Gastrocnemius medialis (tissue), 4 donors: ENCODE data around the gene SMIM38. TPM values are rescaled to one million over a fixed set of nuclear protein-coding genes. Genes with fewer than 3 reads are reported as not detected.

ENCODE experiments used
- ATAC-seq, 2 donors: fragments of 150-250 bp; one replicate each; pipeline ENCODE4 v1.9.1; 2016
- DNase-seq, 2 donors: peaks; one replicate each; pipeline ENCODE4 v3.0.0-alpha.2; 2019
- H3K27ac ChIP-seq, 4 donors: fragments of 200-600 bp; sonication (generic); 1 replicate in 1 of 4; 2 replicates in 3 of 4; pipeline ENCODE4 v1.5.1; 2016 to 2018; ENCODE audit warnings: mild to moderate bottlenecking in 2 of 4, moderate library complexity in 1 of 4
- H3K27me3 ChIP-seq, 3 donors: fragments of 200-600 bp; sonication (generic) in 2 of 3; 1 replicate in 1 of 3; 2 replicates in 2 of 3; pipeline versions ENCODE4 v1.5.1 to v1.6.0; 2016 to 2019; ENCODE audit warnings: mild to moderate bottlenecking in 1 of 3, moderate library complexity in 1 of 3
- H3K36me3 ChIP-seq, 2 donors: fragments of 200-600 bp; sonication (generic) in 1 of 2; one replicate each; pipeline ENCODE4 v1.5.1; 2017 to 2018
- H3K4me1 ChIP-seq, 2 donors: fragments of 200-600 bp; sonication (generic) in 1 of 2; one replicate each; pipeline ENCODE4 v1.5.1; 2016 to 2017; ENCODE audit warnings: mild to moderate bottlenecking in 2 of 2
- H3K4me3 ChIP-seq, 4 donors: fragments of 200-600 bp; sonication (generic) in 3 of 4; 1 replicate in 1 of 4; 2 replicates in 3 of 4; pipeline ENCODE4 v1.5.1; 2016 to 2019; ENCODE audit warnings: mild to moderate bottlenecking in 2 of 4
- H3K9me3 ChIP-seq, 3 donors: fragments of 200-600 bp; sonication (generic) in 2 of 3; 1 replicate in 1 of 3; 2 replicates in 2 of 3; pipeline ENCODE4 v1.5.1; 2016 to 2019
- POLR2A ChIP-seq, 2 donors: fragments of 450-650 bp; IDR thresholded peaks; one replicate each; pipeline ENCODE4 v1.6.1; 2017; ENCODE audit warnings: antibody characterized with exemption in 2 of 2, mild to moderate bottlenecking in 2 of 2, moderate library complexity in 2 of 2
- in situ Hi-C, 4 donors: fragments of 200-750 bp; cut with MboI; loops; one replicate each; pipeline versions ENCODE4 v1.15.0 to v1.8.0; 2017; ENCODE audit warnings: low sequenced_read_pairs in 4 of 4
- intact Hi-C: fragments of 100-400 bp; cut with DNase I; formaldehyde crosslinking; loops from one replicate; pipeline ENCODE4 v1.15.1; 2023; ENCODE audit warnings: low total_unique reads
- total RNA-seq, 4 donors: library from RNA; depleted of rRNA; stranded (reverse); fragments of >200 nt; gene quantifications; one replicate each; pipeline versions ENCODE4 v1.1.0 to v1.2.3, GENCODE V29; 2016
- TF ChIP-seq, protein P1 (sequence below), 5 experiments: fragments of 450-650 bp in 3 of 5; fragments of 200-600 bp in 2 of 5; sonication (generic) in 2 of 5; IDR thresholded peaks in 4 of 5; conservative IDR thresholded peaks in 1 of 5; 1 replicate in 4 of 5; 2 replicates in 1 of 5; pipeline ENCODE4 v1.5.1; 2016 to 2019; ENCODE audit warnings: antibody characterized with exemption in 5 of 5, mild to moderate bottlenecking in 3 of 5, moderate library complexity in 3 of 5

Gene SMIM38
- total RNA-seq, 4 donors from 2014 or later: 0.12 to 0.66 (median 0.40) TPM; not detected in 1

DNA sequence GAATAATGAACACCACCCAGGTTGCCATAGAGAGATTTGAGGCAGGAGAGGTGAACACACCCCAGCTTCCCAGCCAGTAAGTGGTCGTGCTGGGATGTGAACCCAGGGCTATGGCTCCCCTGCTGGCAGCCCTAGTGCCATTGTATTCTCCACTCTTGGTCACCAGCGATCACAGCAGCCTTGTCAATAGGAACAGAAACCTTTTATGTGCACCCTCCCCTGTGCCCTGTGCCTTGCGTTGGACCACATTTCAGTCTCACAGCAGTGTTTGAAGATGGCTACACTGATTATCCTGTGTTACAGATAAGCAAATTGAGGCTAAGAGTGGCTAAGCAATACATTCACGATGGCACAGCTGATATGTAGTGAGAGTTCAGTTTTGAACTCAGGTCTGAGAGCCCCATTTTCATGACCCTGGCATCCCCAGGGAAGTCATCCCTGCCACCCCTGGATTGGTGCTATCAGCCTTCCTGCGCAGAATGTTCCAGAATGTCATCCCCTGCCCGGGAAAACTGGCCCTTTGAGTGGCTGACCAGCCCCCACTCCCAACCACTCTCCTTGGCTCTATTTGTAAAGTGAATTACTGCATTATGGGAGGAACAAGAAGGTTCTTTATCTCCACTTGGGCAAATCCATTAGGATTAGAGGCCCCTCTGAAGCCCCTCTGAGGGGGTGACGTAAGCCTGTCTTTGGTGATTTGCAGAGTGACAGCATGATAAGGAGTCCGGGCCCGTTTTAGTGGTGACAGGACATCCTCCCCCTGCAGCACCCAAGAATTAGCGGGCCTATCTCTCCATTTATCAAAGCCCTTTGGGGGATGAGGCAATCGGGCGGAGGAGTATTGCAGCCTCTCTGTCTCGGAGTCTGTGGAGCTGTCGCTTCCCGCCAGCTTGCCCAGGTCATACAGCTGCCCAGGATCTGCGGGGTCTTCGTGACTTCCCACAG lies 30.9 kb downstream of the SMIM38 start:
- H3K36me3 ChIP-seq: no peaks in the 10 kb centered on the region
- ATAC-seq (no peak), DNase-seq (no peak)
- H3K27me3 ChIP-seq: peaks cover 0 to 2% (median 0%) of the 10 kb centered on the region in 3 donors
- in situ Hi-C loops: no loop called here
- H3K4me3 ChIP-seq: no peak overlapping the region
- intact Hi-C loops: no loop called here
- H3K27ac ChIP-seq: no peak overlapping the region
- no peak for TF ChIP-seq POLR2A (IDR thresholded peaks at IDR 0.05)
- TF ChIP-seq, protein P1, sequence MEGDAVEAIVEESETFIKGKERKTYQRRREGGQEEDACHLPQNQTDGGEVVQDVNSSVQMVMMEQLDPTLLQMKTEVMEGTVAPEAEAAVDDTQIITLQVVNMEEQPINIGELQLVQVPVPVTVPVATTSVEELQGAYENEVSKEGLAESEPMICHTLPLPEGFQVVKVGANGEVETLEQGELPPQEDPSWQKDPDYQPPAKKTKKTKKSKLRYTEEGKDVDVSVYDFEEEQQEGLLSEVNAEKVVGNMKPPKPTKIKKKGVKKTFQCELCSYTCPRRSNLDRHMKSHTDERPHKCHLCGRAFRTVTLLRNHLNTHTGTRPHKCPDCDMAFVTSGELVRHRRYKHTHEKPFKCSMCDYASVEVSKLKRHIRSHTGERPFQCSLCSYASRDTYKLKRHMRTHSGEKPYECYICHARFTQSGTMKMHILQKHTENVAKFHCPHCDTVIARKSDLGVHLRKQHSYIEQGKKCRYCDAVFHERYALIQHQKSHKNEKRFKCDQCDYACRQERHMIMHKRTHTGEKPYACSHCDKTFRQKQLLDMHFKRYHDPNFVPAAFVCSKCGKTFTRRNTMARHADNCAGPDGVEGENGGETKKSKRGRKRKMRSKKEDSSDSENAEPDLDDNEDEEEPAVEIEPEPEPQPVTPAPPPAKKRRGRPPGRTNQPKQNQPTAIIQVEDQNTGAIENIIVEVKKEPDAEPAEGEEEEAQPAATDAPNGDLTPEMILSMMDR (IDR thresholded peaks at IDR 0.05 in 4 of 5, conservative IDR thresholded peaks at IDR 0.05 in 1 of 5): no peak
- H3K9me3 ChIP-seq: no peaks in the 10 kb centered on the region
- H3K4me1 ChIP-seq: no peaks in the 10 kb centered on the region

DNA sequence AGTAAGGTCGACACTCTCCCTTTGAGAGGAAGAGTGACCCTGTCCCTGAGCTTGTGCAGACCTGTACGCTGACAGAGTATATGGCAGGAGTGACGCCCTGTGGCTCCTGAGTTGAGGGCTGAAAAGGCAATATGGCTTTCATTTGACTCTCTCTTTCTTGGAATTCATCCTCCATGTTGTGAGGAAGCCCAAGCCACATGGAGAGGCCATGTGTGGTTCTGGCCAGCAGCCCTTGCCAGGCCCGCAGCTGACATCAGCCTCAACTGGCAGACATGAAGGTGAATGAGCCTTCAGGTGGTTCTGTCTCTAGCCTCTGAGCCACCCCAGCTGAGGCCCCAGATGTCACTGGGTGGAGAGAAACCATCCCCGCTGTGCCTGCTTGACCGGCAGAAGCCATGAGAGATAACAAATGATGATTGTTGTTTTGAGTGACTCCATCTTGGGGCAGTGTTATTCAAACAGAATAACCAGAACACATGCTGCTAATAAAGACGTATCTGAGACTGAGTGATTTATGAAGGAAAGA lies 31.9 kb downstream of the SMIM38 start:
- no peaks in the 10 kb centered on the region for H3K9me3 ChIP-seq
- H3K36me3 ChIP-seq: no peaks in the 10 kb centered on the region
- DNase-seq (no peak), ATAC-seq (no peak)
- H3K27ac ChIP-seq: no peak overlapping the region
- no peaks in the 10 kb centered on the region for H3K4me1 ChIP-seq
- peaks cover 0 to 2% (median 0%) of the 10 kb centered on the region in 3 donors for H3K27me3 ChIP-seq
- no peak overlapping the region for H3K4me3 ChIP-seq
- TF ChIP-seq, protein P1 (IDR thresholded peaks at IDR 0.05 in 4 of 5, conservative IDR thresholded peaks at IDR 0.05 in 1 of 5): no peak
- TF ChIP-seq POLR2A (IDR thresholded peaks at IDR 0.05): no peak
- in situ Hi-C loops: no loop called here
- intact Hi-C loops: no loop called here

DNA sequence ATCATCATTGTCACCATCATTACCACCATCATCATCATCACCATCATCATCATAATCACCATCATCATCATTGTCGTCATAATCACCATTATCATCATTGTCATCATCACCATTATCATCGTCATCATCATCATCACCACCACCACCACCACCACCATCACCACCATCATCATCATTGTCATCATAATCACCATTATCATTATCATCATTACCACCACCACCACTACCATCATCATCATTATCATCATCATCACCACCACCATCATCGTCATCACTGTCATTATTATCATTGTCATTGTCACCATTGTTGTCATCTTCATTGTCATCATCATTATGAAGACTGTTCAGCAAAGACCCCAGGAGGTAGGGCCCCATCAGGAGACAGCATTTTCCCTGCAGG lies 33.3 kb downstream of the SMIM38 start:
- TF ChIP-seq POLR2A (IDR thresholded peaks at IDR 0.05): no peak
- TF ChIP-seq, protein P1 (IDR thresholded peaks at IDR 0.05 in 4 of 5, conservative IDR thresholded peaks at IDR 0.05 in 1 of 5): no peak
- in situ Hi-C loops (no loop called here), intact Hi-C loops (no loop called here)
- H3K27ac ChIP-seq: no peak overlapping the region
- ATAC-seq (no peak), DNase-seq (no peak)
- H3K36me3 ChIP-seq: no peaks in the 10 kb centered on the region
- H3K27me3 ChIP-seq: peaks cover 0 to 2% (median 0%) of the 10 kb centered on the region in 3 donors
- H3K4me1 ChIP-seq: no peaks in the 10 kb centered on the region
- H3K9me3 ChIP-seq: no peaks in the 10 kb centered on the region
- H3K4me3 ChIP-seq: no peak overlapping the region

DNA sequence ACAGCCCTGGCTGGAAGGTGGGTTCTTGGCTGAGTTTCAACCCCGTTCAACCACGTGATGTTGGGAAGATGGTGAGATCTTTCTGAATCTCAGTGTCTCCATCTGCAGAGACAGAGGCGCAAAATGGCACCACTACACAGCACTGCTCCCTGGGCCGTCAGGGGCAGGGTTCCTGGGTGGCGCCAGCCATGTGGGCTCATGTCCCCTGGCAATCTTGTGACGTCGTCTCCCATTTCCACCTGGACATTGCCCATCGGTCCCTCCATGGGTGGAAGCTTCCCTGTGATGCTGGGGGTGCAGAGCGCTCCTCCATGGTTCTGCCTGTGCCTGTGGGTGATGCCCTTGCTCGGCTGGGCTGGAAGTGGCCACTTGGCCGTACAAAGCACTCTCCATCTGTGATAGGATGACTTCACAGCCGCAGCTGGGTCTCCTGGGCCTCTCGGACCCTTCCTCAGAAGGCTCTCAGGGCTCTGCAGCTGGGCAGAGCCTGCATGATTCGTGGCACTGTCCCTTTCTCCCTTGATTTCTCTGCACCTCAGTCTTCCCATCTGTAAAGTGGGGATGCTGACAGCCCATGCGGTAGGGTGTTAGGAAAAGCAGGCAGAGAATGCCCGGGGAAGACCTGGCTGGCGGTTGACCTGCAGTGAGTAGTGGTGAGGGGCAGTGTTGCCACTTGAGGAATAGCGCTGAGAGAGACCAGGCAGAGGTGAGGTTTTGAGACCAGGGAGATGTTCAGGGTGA lies 35.2 kb downstream of the SMIM38 start:
- H3K27me3 ChIP-seq: peaks cover 0 to 2% (median 0%) of the 10 kb centered on the region in 3 donors
- no peak for TF ChIP-seq POLR2A (IDR thresholded peaks at IDR 0.05)
- H3K27ac ChIP-seq: no peak overlapping the region
- H3K36me3 ChIP-seq: no peaks in the 10 kb centered on the region
- intact Hi-C loops (no loop called here), in situ Hi-C loops (no loop called here)
- DNase-seq (no peak), ATAC-seq (no peak)
- H3K4me3 ChIP-seq: no peak overlapping the region
- H3K4me1 ChIP-seq: no peaks in the 10 kb centered on the region
- no peaks in the 10 kb centered on the region for H3K9me3 ChIP-seq

DNA sequence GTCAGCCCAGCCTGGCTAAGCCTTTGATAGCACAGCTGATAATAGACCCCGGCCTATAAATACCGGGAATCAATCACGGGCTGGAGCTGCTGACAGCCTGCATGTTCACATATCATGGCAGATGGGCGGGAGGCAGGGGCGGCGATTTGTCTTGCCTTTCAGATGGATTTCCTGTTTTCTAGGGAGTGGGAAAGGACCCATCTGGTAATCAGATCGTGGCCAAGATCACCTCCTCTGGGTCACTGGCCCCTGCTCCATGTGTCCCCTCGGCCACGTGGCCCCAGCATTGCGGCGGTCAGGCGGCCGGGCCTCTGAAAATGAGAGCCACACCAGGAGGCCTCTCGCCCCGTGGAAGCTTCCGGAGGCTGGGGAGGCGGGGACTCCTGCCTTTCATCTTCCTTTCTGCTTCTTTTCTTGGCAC lies 36.6 kb downstream of the SMIM38 start:
- Histone ChIP-seq H3K9me3 (no peaks in the 10 kb centered on the region), H3K36me3 (no peaks in the 10 kb centered on the region), H3K27ac (no peak overlapping the region), H3K27me3 (peaks cover 0 to 4% (median 2%) of the 10 kb centered on the region in 3 donors), H3K4me3 (no peak overlapping the region), H3K4me1 (no peaks in the 10 kb centered on the region)
- DNase-seq: no peak
- intact Hi-C loops (no loop called here), in situ Hi-C loops (no loop called here)
- ATAC-seq: no peak
- TF ChIP-seq, protein P1 (IDR thresholded peaks at IDR 0.05 in 4 of 5, conservative IDR thresholded peaks at IDR 0.05 in 1 of 5): no peak
- no peak for TF ChIP-seq POLR2A (IDR thresholded peaks at IDR 0.05)
